Astrocyte (in vitro differentiated cells and primary cell): Measurements from ENCODE around the gene DDN. TPM values are rescaled to one million over a fixed set of nuclear protein-coding genes. Genes with fewer than 3 reads are reported as not detected.

Source experiments
- DNase-seq: peaks from one replicate; pipeline ENCODE4 v3.0.0-alpha.2; 2010; ENCODE audit warnings: low read depth
- FAIRE-seq: peaks from 2 replicates; lab custom pipeline; 2011; peaks lifted over from hg19 to GRCh38; lab: Jason Lieb, UNC
- H2AFZ ChIP-seq: 2 replicates; pipeline ENCODE4 v1.6.0; 2012; ENCODE audit warnings: low read depth, low read length, inconsistent platforms
- H3K27ac ChIP-seq: 2 replicates; pipeline ENCODE4 v1.5.1; 2011; ENCODE audit warnings: low read depth, low read length, inconsistent platforms
- H3K27me3 ChIP-seq: 2 replicates; pipeline ENCODE4 v1.6.0; 2011; ENCODE audit warnings: low read length, inconsistent platforms; ENCODE audit not compliant: insufficient read depth
- H3K36me3 ChIP-seq: 2 replicates; pipeline ENCODE4 v1.5.1; 2011; ENCODE audit warnings: low read length, inconsistent platforms; ENCODE audit not compliant: insufficient read depth
- H3K4me1 ChIP-seq: 2 replicates; pipeline ENCODE4 v1.5.1; 2011; ENCODE audit warnings: low read length, inconsistent platforms; ENCODE audit not compliant: insufficient read depth
- H3K4me2 ChIP-seq: 2 replicates; pipeline ENCODE4 v1.6.0; 2012; ENCODE audit warnings: low read length, inconsistent platforms
- H3K4me3 ChIP-seq: 2 replicates; pipeline ENCODE4 v1.5.1; 2011; ENCODE audit warnings: low read depth, mild to moderate bottlenecking, low read length, inconsistent platforms; ENCODE audit not compliant: insufficient read depth
- H3K79me2 ChIP-seq: 2 replicates; pipeline ENCODE4 v1.6.0; 2012; ENCODE audit warnings: mild to moderate bottlenecking, low read length, inconsistent platforms; ENCODE audit not compliant: insufficient read depth
- H3K9ac ChIP-seq: 2 replicates; pipeline ENCODE4 v1.6.0; 2012; ENCODE audit warnings: mild to moderate bottlenecking, low read length, inconsistent platforms
- H3K9me3 ChIP-seq: 2 replicates; pipeline ENCODE4 v1.5.1; 2012; ENCODE audit warnings: low read depth, mild to moderate bottlenecking, low read length, inconsistent platforms; ENCODE audit not compliant: insufficient read depth
- H4K20me1 ChIP-seq: 2 replicates; pipeline ENCODE4 v1.6.0; 2012; ENCODE audit warnings: low read length, inconsistent platforms; ENCODE audit not compliant: insufficient read depth
- H3K27ac Mint-ChIP-seq: one replicate; pipeline ENCODE4 v1.8.0; 2021; ENCODE audit warnings: mild to moderate bottlenecking, mixed read lengths; ENCODE audit not compliant: unreplicated experiment
- H3K27me3 Mint-ChIP-seq: one replicate; pipeline ENCODE4 v1.8.0; 2021; ENCODE audit warnings: low read depth, mixed read lengths; ENCODE audit not compliant: unreplicated experiment
- H3K36me3 Mint-ChIP-seq: one replicate; pipeline ENCODE4 v1.8.0; 2021; ENCODE audit warnings: low read depth, mixed read lengths; ENCODE audit not compliant: unreplicated experiment
- H3K4me1 Mint-ChIP-seq: one replicate; pipeline ENCODE4 v1.8.0; 2021; ENCODE audit warnings: low read depth, mixed read lengths; ENCODE audit not compliant: unreplicated experiment
- H3K4me3 Mint-ChIP-seq: one replicate; pipeline ENCODE4 v1.8.0; 2021; ENCODE audit warnings: mild to moderate bottlenecking, moderate library complexity, mixed read lengths; ENCODE audit not compliant: unreplicated experiment
- H3K9me3 Mint-ChIP-seq: one replicate; pipeline ENCODE4 v1.8.0; 2021; ENCODE audit warnings: mild to moderate bottlenecking, mixed read lengths; ENCODE audit not compliant: unreplicated experiment
- EZH2 ChIP-seq: IDR thresholded peaks from 2 replicates; pipeline ENCODE4 v1.6.1; 2012; ENCODE audit warnings: mild to moderate bottlenecking, low read length, inconsistent platforms; ENCODE audit not compliant: insufficient read depth
- total RNA-seq: library from RNA; stranded (reverse); gene quantifications from 2 replicates; pipeline ENCODE4 v1.2.1, GENCODE V29; 2021
- TF ChIP-seq, protein P1 (sequence below): IDR thresholded peaks from 2 replicates; pipeline ENCODE4 v1.5.1; 2011; ENCODE audit warnings: low read depth, mild to moderate bottlenecking, inconsistent platforms, low read length, moderate library complexity; ENCODE audit not compliant: insufficient read depth

The DDN gene
- total RNA-seq, 1 donor from 2014 or later, result 0.50 TPM

GRCh38 chr12:49015196-49015595, 16.0 kb upstream of the DDN start:
- H3K27me3 ChIP-seq, result no peaks in the 10 kb centered on the region
- H3K36me3 ChIP-seq, result peaks cover 21% of the 10 kb centered on the region
- TF ChIP-seq, protein P1, sequence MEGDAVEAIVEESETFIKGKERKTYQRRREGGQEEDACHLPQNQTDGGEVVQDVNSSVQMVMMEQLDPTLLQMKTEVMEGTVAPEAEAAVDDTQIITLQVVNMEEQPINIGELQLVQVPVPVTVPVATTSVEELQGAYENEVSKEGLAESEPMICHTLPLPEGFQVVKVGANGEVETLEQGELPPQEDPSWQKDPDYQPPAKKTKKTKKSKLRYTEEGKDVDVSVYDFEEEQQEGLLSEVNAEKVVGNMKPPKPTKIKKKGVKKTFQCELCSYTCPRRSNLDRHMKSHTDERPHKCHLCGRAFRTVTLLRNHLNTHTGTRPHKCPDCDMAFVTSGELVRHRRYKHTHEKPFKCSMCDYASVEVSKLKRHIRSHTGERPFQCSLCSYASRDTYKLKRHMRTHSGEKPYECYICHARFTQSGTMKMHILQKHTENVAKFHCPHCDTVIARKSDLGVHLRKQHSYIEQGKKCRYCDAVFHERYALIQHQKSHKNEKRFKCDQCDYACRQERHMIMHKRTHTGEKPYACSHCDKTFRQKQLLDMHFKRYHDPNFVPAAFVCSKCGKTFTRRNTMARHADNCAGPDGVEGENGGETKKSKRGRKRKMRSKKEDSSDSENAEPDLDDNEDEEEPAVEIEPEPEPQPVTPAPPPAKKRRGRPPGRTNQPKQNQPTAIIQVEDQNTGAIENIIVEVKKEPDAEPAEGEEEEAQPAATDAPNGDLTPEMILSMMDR, result no peak
- no peak for TF ChIP-seq EZH2
- Mint-ChIP-seq H3K27me3 (no peaks in the 10 kb centered on the region), H3K27ac (no peak overlapping the region), H3K9me3 (no peaks in the 10 kb centered on the region), H3K4me1 (peaks cover 21% of the 10 kb centered on the region), H3K4me3 (no peak overlapping the region), H3K36me3 (peaks cover 10% of the 10 kb centered on the region)
- FAIRE-seq (no peak), DNase-seq (no peak)
- peaks cover 19% of the 10 kb centered on the region for H4K20me1 ChIP-seq
- H3K4me1 ChIP-seq, result peaks cover 13% of the 10 kb centered on the region
- H3K9me3 ChIP-seq, result no peaks in the 10 kb centered on the region
- no peak overlapping the region for H3K9ac ChIP-seq
- no peak overlapping the region for H3K27ac ChIP-seq
- H2AFZ ChIP-seq, result no peak overlapping the region
- no peak overlapping the region for H3K4me3 ChIP-seq
- peaks cover 32% of the 10 kb centered on the region for H3K79me2 ChIP-seq
- H3K4me2 ChIP-seq, result no peak overlapping the region

- no peak overlapping the region for H3K27ac Mint-ChIP-seq
- no peaks in the 10 kb centered on the region for H3K9me3 Mint-ChIP-seq
- no peaks in the 10 kb centered on the region for H3K27me3 Mint-ChIP-seq
- H3K79me2 ChIP-seq, result peaks cover 32% of the 10 kb centered on the region
- H3K9me3 ChIP-seq, result no peaks in the 10 kb centered on the region
- H3K4me2 ChIP-seq, result no peak overlapping the region
- no peak for TF ChIP-seq EZH2
- TF ChIP-seq, protein P1, result peak; percentile 22
- DNase-seq, result no peak
- no peak overlapping the region for H2AFZ ChIP-seq
- H3K4me3 Mint-ChIP-seq, result no peak overlapping the region
- H3K4me1 ChIP-seq, result peaks cover 13% of the 10 kb centered on the region
- H3K36me3 Mint-ChIP-seq, result peaks cover 10% of the 10 kb centered on the region
- no peak overlapping the region for H3K4me3 ChIP-seq
- H3K27me3 ChIP-seq, result no peaks in the 10 kb centered on the region
- no peak for FAIRE-seq
- H3K9ac ChIP-seq, result no peak overlapping the region
- H3K36me3 ChIP-seq, result peaks cover 24% of the 10 kb centered on the region
- H3K4me1 Mint-ChIP-seq, result peaks cover 21% of the 10 kb centered on the region
- peaks cover 19% of the 10 kb centered on the region for H4K20me1 ChIP-seq
- H3K27ac ChIP-seq, result no peak overlapping the region
These were observed 15.4 kb upstream of the DDN start for GRCh38 chr12:49014547-49014946.

DNA sequence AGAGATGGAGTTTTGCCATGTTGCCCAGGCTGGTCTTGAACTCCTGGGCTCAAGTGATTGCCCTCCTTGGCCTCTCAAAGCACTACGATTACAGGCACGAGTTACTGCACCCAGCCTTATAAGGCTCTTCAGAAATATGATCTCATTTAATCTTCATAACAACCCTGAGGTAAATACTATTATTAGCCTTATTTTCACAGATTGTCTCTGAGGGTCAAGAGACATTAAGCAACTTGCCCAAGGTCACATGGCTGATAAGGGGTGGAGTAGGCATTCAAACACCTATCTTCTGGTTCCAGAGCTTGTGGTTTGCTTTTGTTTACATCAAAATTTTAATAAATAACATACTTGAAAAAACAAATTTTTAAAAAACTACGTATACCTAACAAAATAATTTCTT, 14.3 kb upstream of the DDN start:
- no peak overlapping the region for H3K4me3 ChIP-seq
- H2AFZ ChIP-seq, result no peak overlapping the region
- H3K9me3 ChIP-seq, result no peaks in the 10 kb centered on the region
- H3K9me3 Mint-ChIP-seq, result no peaks in the 10 kb centered on the region
- TF ChIP-seq EZH2, result no peak
- TF ChIP-seq, protein P1, result no peak
- H4K20me1 ChIP-seq, result peaks cover 22% of the 10 kb centered on the region
- FAIRE-seq (no peak), DNase-seq (no peak)
- peaks cover 18% of the 10 kb centered on the region for H3K4me1 Mint-ChIP-seq
- H3K4me3 Mint-ChIP-seq, result no peak overlapping the region
- H3K27ac ChIP-seq, result no peak overlapping the region
- H3K27me3 Mint-ChIP-seq, result no peaks in the 10 kb centered on the region
- no peak overlapping the region for H3K27ac Mint-ChIP-seq
- H3K9ac ChIP-seq, result no peak overlapping the region
- peaks cover 24% of the 10 kb centered on the region for H3K36me3 ChIP-seq
- H3K27me3 ChIP-seq, result no peaks in the 10 kb centered on the region
- peaks cover 10% of the 10 kb centered on the region for H3K36me3 Mint-ChIP-seq
- no peak overlapping the region for H3K4me2 ChIP-seq
- peaks cover 9% of the 10 kb centered on the region for H3K4me1 ChIP-seq
- peaks cover 32% of the 10 kb centered on the region for H3K79me2 ChIP-seq
